Measurements from ENCODE around the gene SLC1A7. TPM values are rescaled to one million over a fixed set of nuclear protein-coding genes. Genes with fewer than 3 reads are reported as not detected.

Gene SLC1A7
- total and polyA plus RNA-seq, 3 donors from 2014 or later, result 0.32 to 1.2 (median 0.47) TPM

GRCh38 chr1:53066891-53067738 is 75.3 kb downstream of the SLC1A7 start:
- peak; percentile 11 for DNase-seq
- Histone ChIP-seq H3K36me3 (ENCODE audit: low read depth, missing control alignments) (no peaks in the 10 kb centered on the region), H3K9me3 (no peaks in the 10 kb centered on the region), H3K4me1 (peaks cover 6% of the 10 kb centered on the region), H3K4me3 (no peak overlapping the region), H3K27ac (peak overlapping the region in 1 of 2 donors; percentile 14), H3K27me3 (no peaks in the 10 kb centered on the region)
- intact Hi-C loops (cut with DNase I; ENCODE audit: low total_unique reads), result no loop called here
- WGBS, 2 donors, result 78 to 80% methylated on average over 13 of the region's 13 CpGs
- TF ChIP-seq POLR2A (IDR thresholded peaks at IDR 0.05) (no peak), CTCF (IDR thresholded peaks at IDR 0.05) (no peak)

- WGBS, 2 donors, result 57 to 59% methylated on average over 6 of the region's 6 CpGs
- TF ChIP-seq POLR2A (IDR thresholded peaks at IDR 0.05) (no peak), CTCF (IDR thresholded peaks at IDR 0.05) (no peak)
- no peaks in the 10 kb centered on the region for H3K27me3 ChIP-seq
- H3K4me1 ChIP-seq, result peaks cover 9% of the 10 kb centered on the region
- no peaks in the 10 kb centered on the region for H3K36me3 ChIP-seq (ENCODE audit: low read depth, missing control alignments)
- H3K4me3 ChIP-seq, result no peak overlapping the region
- peak; percentile 14 for DNase-seq
- no peaks in the 10 kb centered on the region for H3K9me3 ChIP-seq
- intact Hi-C loops (cut with DNase I; ENCODE audit: low total_unique reads), result no loop called here
- H3K27ac ChIP-seq, result no peak overlapping the region
These were observed 76.0 kb downstream of the SLC1A7 start for GRCh38 chr1:53066488-53066887.

DNA sequence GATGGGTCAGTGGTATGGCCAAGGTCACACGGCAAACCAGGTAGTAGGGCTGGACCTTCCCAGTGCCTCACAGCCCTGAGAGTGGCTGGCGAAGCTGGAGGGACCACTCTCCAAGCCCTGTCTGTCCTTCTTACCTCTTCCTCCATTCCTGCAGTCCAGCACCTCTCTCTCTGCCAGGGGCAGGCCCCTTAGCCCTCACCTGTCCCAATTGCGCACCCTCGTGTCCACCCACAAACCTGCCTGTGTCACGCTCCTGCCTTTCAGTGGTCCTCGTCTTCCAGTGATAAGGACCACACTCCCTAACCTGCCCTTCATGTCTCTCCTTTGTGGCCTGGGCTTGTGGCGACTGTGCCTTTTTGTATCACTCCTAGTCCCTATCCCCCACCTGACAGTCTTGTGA is 77.0 kb downstream of the SLC1A7 start:
- Histone ChIP-seq H3K36me3 (ENCODE audit: low read depth, missing control alignments) (no peaks in the 10 kb centered on the region), H3K4me1 (peaks cover 18% of the 10 kb centered on the region), H3K27ac (no peak overlapping the region), H3K27me3 (no peaks in the 10 kb centered on the region), H3K4me3 (no peak overlapping the region), H3K9me3 (no peaks in the 10 kb centered on the region)
- TF ChIP-seq CTCF (IDR thresholded peaks at IDR 0.05), result no peak
- no peak for TF ChIP-seq POLR2A (IDR thresholded peaks at IDR 0.05)
- no peak for DNase-seq
- 86 to 92% methylated on average over 7 of the region's 7 CpGs for WGBS, 2 donors
- intact Hi-C loops (cut with DNase I; ENCODE audit: low total_unique reads), result no loop called here

- intact Hi-C loops (cut with DNase I; ENCODE audit: low total_unique reads), result no loop called here
- Histone ChIP-seq H3K36me3 (ENCODE audit: low read depth, missing control alignments) (no peaks in the 10 kb centered on the region), H3K27ac (peak overlapping the region; percentile 84 to 92), H3K4me1 (peaks cover 18% of the 10 kb centered on the region), H3K4me3 (peak overlapping the region; percentile 70), H3K9me3 (no peaks in the 10 kb centered on the region), H3K27me3 (no peaks in the 10 kb centered on the region)
- TF ChIP-seq CTCF (IDR thresholded peaks at IDR 0.05) (no peak), POLR2A (IDR thresholded peaks at IDR 0.05) (no peak)
- peak; percentile 13 for DNase-seq
- 58 to 61% methylated on average over 9 of the region's 9 CpGs for WGBS, 2 donors
These were observed 78.5 kb downstream of the SLC1A7 start for GRCh38 chr1:53063744-53064515.

All from testis (tissue), 3 donors.